Stimulated activated naive CD8-positive, alpha-beta T cell treated with anti-CD3 and anti-CD28 coated beads, Interleukin-15, amount 100 ng/mL, for 72 hours (primary cell): ENCODE data around the gene LRRC15.
A peak's percentile ranks its signal among the peaks of the same experiment; 100 is the strongest.

Source experiments
- ATAC-seq: fragments of 150-1000 bp; cut with Tn5 transposase; 2 replicates; pipeline ENCODE4 v1.10.0; 2021; ENCODE audit warnings: mild to moderate bottlenecking, moderate library complexity
- DNase-seq, 2 donors: peaks; one replicate each; pipeline ENCODE4 v3.0.0; 2021 to 2022
- H3K27ac Mint-ChIP-seq, 2 donors: one replicate each; pipeline ENCODE4 v1.8.0; 2022; ENCODE audit warnings: mild to moderate bottlenecking in 2 of 2, mixed read lengths in 2 of 2, moderate library complexity in 2 of 2
- H3K27me3 Mint-ChIP-seq: one replicate; pipeline ENCODE4 v1.8.0; 2022; ENCODE audit warnings: mixed read lengths
- H3K4me1 Mint-ChIP-seq: one replicate; pipeline ENCODE4 v1.8.0; 2022; ENCODE audit warnings: mild to moderate bottlenecking, mixed read lengths
- H3K4me3 Mint-ChIP-seq, 2 donors: one replicate each; pipeline ENCODE4 v1.8.0; 2022; ENCODE audit warnings: mild to moderate bottlenecking in 2 of 2, mixed read lengths in 2 of 2, moderate library complexity in 1 of 2
- H3K9me3 Mint-ChIP-seq, 2 donors: one replicate each; pipeline ENCODE4 v1.8.0; 2022; ENCODE audit warnings: mixed read lengths in 2 of 2

Gene LRRC15

GRCh38 chr3:194323785-194324735 lies 45.5 kb downstream of the LRRC15 start:
- DNase-seq (peak; percentile 50 to 57), ATAC-seq (peak; percentile 78)
- Mint-ChIP-seq H3K27me3 (peaks cover 7% of the 10 kb centered on the region), H3K9me3 (peaks cover 7 to 8% of the 10 kb centered on the region in 2 donors), H3K27ac (peak overlapping the region in 1 of 2 donors; percentile 9), H3K4me1 (peaks cover 9% of the 10 kb centered on the region), H3K4me3 (no peak overlapping the region)

- Mint-ChIP-seq H3K27me3 (peaks cover 18% of the 10 kb centered on the region), H3K27ac (no peak overlapping the region), H3K4me1 (peaks cover 9% of the 10 kb centered on the region), H3K9me3 (peaks cover 11 to 13% of the 10 kb centered on the region in 2 donors), H3K4me3 (peak overlapping the region in 1 of 2 donors; percentile 29)
- DNase-seq, result no peak
- ATAC-seq, result peak; percentile 42
Observed at GRCh38 chr3:194322678-194323211, 46.8 kb downstream of the LRRC15 start.

- no peak overlapping the region for H3K27ac Mint-ChIP-seq
- peak overlapping the region in 1 of 2 donors; percentile 29 for H3K4me3 Mint-ChIP-seq
- peaks cover 9% of the 10 kb centered on the region for H3K4me1 Mint-ChIP-seq
- peaks cover 26% of the 10 kb centered on the region for H3K27me3 Mint-ChIP-seq
- DNase-seq, result no peak
- no peak for ATAC-seq
- peaks cover 11 to 13% of the 10 kb centered on the region in 2 donors for H3K9me3 Mint-ChIP-seq
Observed at GRCh38 chr3:194321693-194322640, 47.6 kb downstream of the LRRC15 start.

GRCh38 chr3:194320744-194321243 lies 48.7 kb downstream of the LRRC15 start:
- ATAC-seq, result no peak
- Mint-ChIP-seq H3K4me1 (peaks cover 19% of the 10 kb centered on the region), H3K9me3 (peaks cover 11 to 13% of the 10 kb centered on the region in 2 donors), H3K27ac (no peak overlapping the region), H3K4me3 (no peak overlapping the region), H3K27me3 (peaks cover 37% of the 10 kb centered on the region)
- no peak for DNase-seq

GRCh38 chr3:194320100-194320499 lies 49.4 kb downstream of the LRRC15 start:
- no peak overlapping the region for H3K4me3 Mint-ChIP-seq
- DNase-seq, result no peak
- peaks cover 11 to 13% of the 10 kb centered on the region in 2 donors for H3K9me3 Mint-ChIP-seq
- no peak overlapping the region for H3K27ac Mint-ChIP-seq
- peaks cover 24% of the 10 kb centered on the region for H3K4me1 Mint-ChIP-seq
- ATAC-seq, result no peak
- H3K27me3 Mint-ChIP-seq, result peaks cover 41% of the 10 kb centered on the region

- no peak for DNase-seq
Observed at GRCh38 chr3:194318511-194319161, 50.9 kb downstream of the LRRC15 start.

GRCh38 chr3:194316918-194317317 lies 52.6 kb downstream of the LRRC15 start:
- H3K4me3 Mint-ChIP-seq, result no peak overlapping the region
- no peak for DNase-seq

More at GRCh38 chr3:194318511-194319161, 50.9 kb downstream of the LRRC15 start:
- H3K27me3 Mint-ChIP-seq, result peaks cover 56% of the 10 kb centered on the region
- peaks cover 11 to 13% of the 10 kb centered on the region in 2 donors for H3K9me3 Mint-ChIP-seq
- H3K4me1 Mint-ChIP-seq, result peaks cover 28% of the 10 kb centered on the region
- no peak for ATAC-seq
- H3K27ac Mint-ChIP-seq, result no peak overlapping the region
- no peak overlapping the region for H3K4me3 Mint-ChIP-seq

GRCh38 chr3:194315965-194316361 lies 53.6 kb downstream of the LRRC15 start:
- Mint-ChIP-seq H3K4me1 (peaks cover 32% of the 10 kb centered on the region), H3K4me3 (peak overlapping the region; percentile 45 to 52), H3K9me3 (peaks cover 11 to 13% of the 10 kb centered on the region in 2 donors)

More at GRCh38 chr3:194316918-194317317, 52.6 kb downstream of the LRRC15 start:
- ATAC-seq, result no peak
- peaks cover 11 to 13% of the 10 kb centered on the region in 2 donors for H3K9me3 Mint-ChIP-seq
- H3K27ac Mint-ChIP-seq, result no peak overlapping the region
- H3K4me1 Mint-ChIP-seq, result peaks cover 32% of the 10 kb centered on the region
- H3K27me3 Mint-ChIP-seq, result peaks cover 73% of the 10 kb centered on the region

GRCh38 chr3:194315088-194315964 lies 54.2 kb downstream of the LRRC15 start:
- peak; percentile 84 to 88 for DNase-seq
- peak; percentile 91 for ATAC-seq
- peak overlapping the region in 1 of 2 donors; percentile 5 for H3K27ac Mint-ChIP-seq
- H3K9me3 Mint-ChIP-seq, result peaks cover 11 to 13% of the 10 kb centered on the region in 2 donors
- peaks cover 89% of the 10 kb centered on the region for H3K27me3 Mint-ChIP-seq
- H3K4me3 Mint-ChIP-seq, result peak overlapping the region; percentile 56 to 66
- H3K4me1 Mint-ChIP-seq, result peaks cover 32% of the 10 kb centered on the region

More at GRCh38 chr3:194315965-194316361, 53.6 kb downstream of the LRRC15 start:
- no peak for DNase-seq
- peaks cover 82% of the 10 kb centered on the region for H3K27me3 Mint-ChIP-seq
- peak; percentile 41 for ATAC-seq
- H3K27ac Mint-ChIP-seq, result no peak overlapping the region

- H3K27me3 Mint-ChIP-seq, result peaks cover 86% of the 10 kb centered on the region
- no peak overlapping the region for H3K4me3 Mint-ChIP-seq
- peaks cover 34% of the 10 kb centered on the region for H3K4me1 Mint-ChIP-seq
- H3K27ac Mint-ChIP-seq, result no peak overlapping the region
- ATAC-seq, result no peak
- H3K9me3 Mint-ChIP-seq, result peaks cover 8 to 10% of the 10 kb centered on the region in 2 donors
- DNase-seq, result no peak
Observed at GRCh38 chr3:194314388-194315068, 55.0 kb downstream of the LRRC15 start.

GRCh38 chr3:194313560-194314387 lies 55.8 kb downstream of the LRRC15 start:
- ATAC-seq, result no peak
- Mint-ChIP-seq H3K4me3 (no peak overlapping the region), H3K4me1 (peaks cover 42% of the 10 kb centered on the region), H3K9me3 (peaks cover under 1 to 2% of the 10 kb centered on the region in 2 donors), H3K27ac (no peak overlapping the region), H3K27me3 (peaks cover 79% of the 10 kb centered on the region)
- no peak for DNase-seq

- H3K4me3 Mint-ChIP-seq, result no peak overlapping the region
- ATAC-seq (no peak), DNase-seq (no peak)
- H3K4me1 Mint-ChIP-seq, result peaks cover 47% of the 10 kb centered on the region
- peaks cover 71% of the 10 kb centered on the region for H3K27me3 Mint-ChIP-seq
- no peak overlapping the region for H3K27ac Mint-ChIP-seq
- no peaks in the 10 kb centered on the region for H3K9me3 Mint-ChIP-seq
Observed at GRCh38 chr3:194312743-194313281, 56.7 kb downstream of the LRRC15 start.
